Ishikawa (cell line): Measurements from ENCODE around the gene HLCS.

ENCODE experiments used
- CEBPB ChIP-seq: IDR thresholded peaks from 2 replicates; pipeline ENCODE4 v1.6.1; 2012
- CREB1 ChIP-seq: IDR thresholded peaks from 2 replicates; pipeline ENCODE4 v1.6.1; 2012; ENCODE audit warnings: low read depth
- EGR1 ChIP-seq: IDR thresholded peaks from 2 replicates; pipeline ENCODE4 v1.6.1; 2012
- EP300 ChIP-seq: IDR thresholded peaks from 2 replicates; pipeline ENCODE4 v1.6.1; 2012; ENCODE audit warnings: borderline replicate concordance
- FOXM1 ChIP-seq: IDR thresholded peaks from 2 replicates; pipeline ENCODE4 v1.6.1; 2012; ENCODE audit warnings: low read depth, borderline replicate concordance
- MAX ChIP-seq: IDR thresholded peaks from 2 replicates; pipeline ENCODE4 v1.6.1; 2012
- NFIC ChIP-seq: IDR thresholded peaks from 2 replicates; pipeline ENCODE4 v1.6.1; 2012
- RAD21 ChIP-seq: IDR thresholded peaks from 2 replicates; pipeline ENCODE4 v1.6.1; 2012; ENCODE audit warnings: low read depth
- REST ChIP-seq: IDR thresholded peaks from 2 replicates; pipeline ENCODE4 v1.6.1; 2012; ENCODE audit warnings: low read depth, mild to moderate bottlenecking
- TAF1 ChIP-seq: IDR thresholded peaks from 2 replicates; pipeline ENCODE4 v1.6.1; 2012; ENCODE audit warnings: low read depth, mild to moderate bottlenecking
- TCF12 ChIP-seq: IDR thresholded peaks from 2 replicates; pipeline ENCODE4 v1.6.1; 2012; ENCODE audit warnings: low read depth
- TEAD4 ChIP-seq: IDR thresholded peaks from 2 replicates; pipeline ENCODE4 v1.6.1; 2012
- USF1 ChIP-seq: IDR thresholded peaks from 2 replicates; pipeline ENCODE4 v1.6.1; 2012
- YY1 ChIP-seq: IDR thresholded peaks from 2 replicates; pipeline ENCODE4 v1.6.1; 2012; ENCODE audit warnings: low read depth
- ZBTB7A ChIP-seq: IDR thresholded peaks from 2 replicates; pipeline ENCODE4 v1.6.1; 2012; ENCODE audit warnings: low read depth

Gene HLCS

GRCh38 chr21:36710729-36711048 lies 255.8 kb downstream of the HLCS start:
- no peak for TF ChIP-seq REST
- TF ChIP-seq EP300 = no peak
- TF ChIP-seq RAD21 = no peak
- TF ChIP-seq TEAD4 = no peak
- TF ChIP-seq TAF1 = no peak
- no peak for TF ChIP-seq CREB1
- TF ChIP-seq ZBTB7A = no peak
- no peak for TF ChIP-seq FOXM1
- TF ChIP-seq USF1 = no peak
- TF ChIP-seq NFIC = no peak
- TF ChIP-seq MAX = no peak
- no peak for TF ChIP-seq YY1
- TF ChIP-seq EGR1 = no peak
- TF ChIP-seq TCF12 = no peak
- TF ChIP-seq CEBPB = no peak

- TF ChIP-seq EP300 (no peak), USF1 (no peak), YY1 (no peak), FOXM1 (no peak), EGR1 (no peak), TEAD4 (no peak), NFIC (no peak), REST (no peak), CREB1 (no peak), RAD21 (no peak)
Observed at GRCh38 chr21:36709868-36710728, 256.4 kb downstream of the HLCS start.

- TF ChIP-seq NFIC (no peak), FOXM1 (no peak), ZBTB7A (no peak), TCF12 (no peak)
Observed at GRCh38 chr21:36709030-36709867, 257.2 kb downstream of the HLCS start.

- no peak for TF ChIP-seq REST
- TF ChIP-seq RAD21 = no peak
- no peak for TF ChIP-seq CREB1
- no peak for TF ChIP-seq NFIC
- no peak for TF ChIP-seq FOXM1
- no peak for TF ChIP-seq CEBPB
- no peak for TF ChIP-seq USF1
- no peak for TF ChIP-seq TAF1
- TF ChIP-seq TCF12 = no peak
- TF ChIP-seq TEAD4 = no peak
- no peak for TF ChIP-seq EGR1
- TF ChIP-seq EP300 = no peak
- no peak for TF ChIP-seq YY1
- TF ChIP-seq ZBTB7A = no peak
- no peak for TF ChIP-seq MAX
Observed at GRCh38 chr21:36708286-36709029, 258.0 kb downstream of the HLCS start.
